Naive B cell (primary cell): ENCODE results near the gene NGEF. TPM values are rescaled to one million over a fixed set of nuclear protein-coding genes. Genes with fewer than 3 reads are reported as not detected.
"Not testable (repeated sequence)": the region's sequence is repeated elsewhere in the genome, so short reads cannot be mapped to it uniquely, and the experiment has no call there.

Experiments used
- ATAC-seq, 2 donors: fragments of 150-1000 bp; cut with Tn5 transposase; 2 replicates each; pipeline ENCODE4 v1.10.0; 2021; ENCODE audit warnings: low read depth in 2 of 2, mild to moderate bottlenecking in 2 of 2, moderate library complexity in 2 of 2
- DNase-seq: peaks from one replicate; pipeline ENCODE4 v3.0.0; 2022
- H3K27ac Mint-ChIP-seq, 6 donors: one replicate each; pipeline ENCODE4 v1.8.0; 2020 to 2022; ENCODE audit warnings: mild to moderate bottlenecking in 6 of 6, mixed read lengths in 6 of 6, moderate library complexity in 5 of 6, inconsistent platforms in 2 of 6
- H3K27me3 Mint-ChIP-seq, 3 donors: one replicate each; pipeline ENCODE4 v1.8.0; 2021 to 2022; ENCODE audit warnings: mixed read lengths in 3 of 3, mild to moderate bottlenecking in 1 of 3
- H3K36me3 Mint-ChIP-seq, 2 donors: one replicate each; pipeline ENCODE4 v1.8.0; 2020 to 2022; ENCODE audit warnings: mixed read lengths in 2 of 2, inconsistent platforms in 1 of 2, mild to moderate bottlenecking in 1 of 2
- H3K4me1 Mint-ChIP-seq, 3 donors: one replicate each; pipeline ENCODE4 v1.8.0; 2020 to 2022; ENCODE audit warnings: mixed read lengths in 3 of 3, inconsistent platforms in 1 of 3, mild to moderate bottlenecking in 1 of 3, moderate library complexity in 1 of 3
- H3K4me3 Mint-ChIP-seq, 8 donors: one replicate each; pipeline ENCODE4 v1.8.0; 2020 to 2022; ENCODE audit warnings: mild to moderate bottlenecking in 8 of 8, mixed read lengths in 8 of 8, moderate library complexity in 8 of 8, inconsistent platforms in 2 of 8
- H3K9me3 Mint-ChIP-seq, 7 donors: one replicate each; pipeline ENCODE4 v1.8.0; 2020 to 2022; ENCODE audit warnings: mixed read lengths in 7 of 7, mild to moderate bottlenecking in 5 of 7, inconsistent platforms in 2 of 7, moderate library complexity in 1 of 7
- polyA plus RNA-seq, 6 donors: library from polyadenylated mRNA; unstranded; fragments of 300-500 nt; fragmentation: Illumina TruSeq; gene quantifications; one replicate each; pipeline ENCODE4 v1.2.3, GENCODE V29; 2021; ENCODE audit warnings: low read depth in 6 of 6

The NGEF gene
- polyA plus RNA-seq, 6 donors from 2014 or later: 0.74 TPM; not detected in 5

DNA sequence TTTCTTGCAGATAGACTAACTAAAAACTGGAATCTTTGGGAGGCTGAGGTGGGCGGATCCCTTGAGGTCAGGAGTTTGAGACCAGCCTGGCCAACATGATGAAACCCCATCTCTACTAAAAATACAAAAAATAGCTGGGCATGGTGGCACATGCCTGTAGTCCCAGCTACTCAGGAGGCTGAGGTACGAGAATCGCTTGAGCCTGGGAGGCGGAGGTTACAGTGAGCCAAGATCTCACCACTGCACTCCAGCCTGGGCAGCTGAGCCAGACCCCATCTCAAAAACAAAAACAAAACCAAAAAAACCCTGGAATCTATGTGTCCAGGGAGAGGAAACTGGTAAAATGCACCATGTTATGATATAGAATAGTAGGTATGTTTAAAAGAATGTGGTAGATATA lies 39.5 kb upstream of the NGEF start:
- H3K27me3 Mint-ChIP-seq: peaks cover 0 to 19% (median 7%) of the 10 kb centered on the region in 3 donors
- ATAC-seq, H3K9me3 Mint-ChIP-seq, H3K4me3 Mint-ChIP-seq, DNase-seq, H3K36me3 Mint-ChIP-seq: not testable (repeated sequence)
- H3K4me1 Mint-ChIP-seq: peaks cover 10 to 17% (median 12%) of the 10 kb centered on the region in 3 donors
- H3K27ac Mint-ChIP-seq: peak overlapping the region in 1 of 6 donors; percentile 51

DNA sequence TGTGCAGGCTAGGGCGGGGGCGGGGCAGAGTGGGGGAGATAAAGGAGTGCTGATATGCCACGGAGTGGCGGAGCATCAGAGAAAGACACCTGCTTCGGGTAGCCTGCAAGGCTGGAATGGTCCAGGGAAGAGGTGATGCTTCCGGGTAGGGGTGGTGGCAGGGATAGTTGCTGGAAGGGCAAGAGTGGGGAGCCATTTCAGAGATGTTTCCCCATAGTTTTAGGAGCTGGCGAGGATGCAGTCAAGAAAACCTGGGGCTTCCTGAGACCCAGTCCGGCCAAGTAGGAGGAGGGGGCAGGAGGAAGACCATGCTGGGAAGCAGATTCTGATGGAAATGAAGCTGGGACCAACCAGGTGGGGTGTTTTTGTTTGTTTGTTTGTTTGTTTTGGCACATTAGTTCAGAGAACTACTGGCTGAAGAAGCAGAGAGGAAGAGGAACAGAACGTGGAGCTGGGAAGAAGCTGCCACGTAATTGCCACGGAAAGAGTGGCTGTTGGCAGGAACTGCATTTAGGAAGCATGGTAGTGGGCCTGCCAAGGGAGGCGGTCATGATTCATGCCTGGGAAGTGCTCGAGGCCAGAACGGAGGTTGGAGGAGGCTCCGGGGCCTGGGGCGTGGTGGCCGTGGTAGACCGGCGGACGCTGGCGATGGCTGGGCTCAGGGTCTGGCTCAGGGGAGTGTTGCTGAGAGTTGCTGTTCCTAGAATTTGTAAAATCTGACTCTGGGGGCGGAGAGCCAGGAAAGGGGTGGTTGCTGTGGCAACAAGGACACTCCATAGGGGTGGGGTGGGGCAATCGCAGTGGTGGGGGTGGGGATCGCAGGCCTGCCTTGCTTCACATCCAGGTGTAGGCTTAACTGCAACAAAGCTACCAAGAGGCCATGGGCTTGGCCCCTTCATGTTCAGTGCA lies 38.4 kb upstream of the NGEF start:
- H3K36me3 Mint-ChIP-seq: no peaks in the 10 kb centered on the region
- peak overlapping the region in 1 of 6 donors; percentile 57 for H3K27ac Mint-ChIP-seq
- no peak for DNase-seq
- no peak overlapping the region for H3K4me3 Mint-ChIP-seq
- H3K27me3 Mint-ChIP-seq: peaks cover 0 to 20% (median 7%) of the 10 kb centered on the region in 3 donors
- no peak for ATAC-seq
- H3K4me1 Mint-ChIP-seq: peaks cover 10 to 17% (median 12%) of the 10 kb centered on the region in 3 donors
- no peaks in the 10 kb centered on the region for H3K9me3 Mint-ChIP-seq

GRCh38 chr2:233049194-233049761 lies 36.2 kb upstream of the NGEF start:
- Mint-ChIP-seq H3K27ac (peak overlapping the region in 1 of 6 donors; percentile 70), H3K9me3 (no peaks in the 10 kb centered on the region), H3K36me3 (no peaks in the 10 kb centered on the region), H3K4me3 (peak overlapping the region in 1 of 8 donors; percentile 30), H3K4me1 (peaks cover 6 to 10% (median 9%) of the 10 kb centered on the region in 3 donors), H3K27me3 (peaks cover 0 to 20% (median 7%) of the 10 kb centered on the region in 3 donors)
- peak; percentile 34 to 44 for ATAC-seq
- DNase-seq: no peak

DNA sequence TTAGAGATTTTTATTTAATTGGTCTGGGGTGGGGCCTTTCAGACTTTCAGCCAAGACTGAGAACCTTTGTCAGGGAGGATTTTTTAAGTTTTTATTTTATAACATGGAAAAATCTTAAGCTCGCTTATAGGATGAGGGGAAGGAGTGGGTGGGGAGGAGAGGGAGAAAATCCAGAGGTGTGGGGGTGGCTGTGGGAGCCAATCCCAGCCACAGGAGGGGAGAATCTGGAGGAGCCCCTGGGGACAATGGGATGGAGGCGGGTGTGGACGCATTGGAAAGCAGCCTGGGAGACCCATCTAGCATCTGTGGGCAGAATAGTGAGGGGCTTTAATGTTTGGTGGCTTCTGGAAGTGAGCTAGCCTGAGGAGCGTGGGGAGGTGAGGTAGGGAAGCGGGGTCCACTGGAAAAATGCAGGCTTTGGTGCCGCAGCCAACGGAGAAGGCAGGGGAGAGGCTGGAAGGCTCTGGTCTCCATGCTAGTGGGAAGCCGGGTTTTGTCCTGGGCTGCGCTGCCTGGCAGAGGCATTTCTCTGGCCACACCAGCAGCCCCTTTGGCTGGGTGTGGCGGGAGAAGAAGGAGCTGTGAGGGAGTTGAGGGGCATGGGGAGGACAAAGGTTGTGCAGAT lies 35.6 kb upstream of the NGEF start:
- H3K4me3 Mint-ChIP-seq: peak overlapping the region in 1 of 8 donors; percentile 30
- H3K36me3 Mint-ChIP-seq: no peaks in the 10 kb centered on the region
- no peak for DNase-seq

DNA sequence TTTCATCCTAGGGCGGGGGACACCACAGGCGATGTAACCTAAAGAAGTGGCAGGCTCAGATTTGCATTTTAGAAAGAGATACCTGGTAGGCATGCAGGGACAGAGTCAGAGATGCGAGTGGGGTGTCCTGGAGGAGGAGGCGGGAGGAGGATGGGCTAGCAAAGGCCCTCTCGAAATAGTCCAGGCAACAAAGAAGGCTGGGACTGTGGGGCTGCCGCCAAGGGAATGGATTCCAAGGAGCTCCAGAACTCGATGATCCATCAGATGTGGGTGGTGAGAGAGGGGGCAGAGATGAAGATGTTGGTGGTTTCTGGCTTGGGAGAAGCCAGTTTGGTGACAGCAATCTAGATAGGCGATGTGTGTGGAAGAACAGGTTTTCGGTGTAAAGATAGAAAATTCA lies 34.6 kb upstream of the NGEF start:
- H3K4me1 Mint-ChIP-seq: peaks cover 0 to 4% (median 3%) of the 10 kb centered on the region in 3 donors
- no peaks in the 10 kb centered on the region for H3K36me3 Mint-ChIP-seq
- ATAC-seq: no peak
- H3K9me3 Mint-ChIP-seq: no peaks in the 10 kb centered on the region
- no peak overlapping the region for H3K4me3 Mint-ChIP-seq
- H3K27ac Mint-ChIP-seq: peak overlapping the region in 3 of 6 donors; percentile 5 to 60 (median 16)
- H3K27me3 Mint-ChIP-seq: peaks cover 4 to 20% (median 12%) of the 10 kb centered on the region in 3 donors
- DNase-seq: no peak

More for the DNA sequence above, 35.6 kb upstream of the NGEF start:
- ATAC-seq: no peak
- Mint-ChIP-seq H3K9me3 (no peaks in the 10 kb centered on the region), H3K27me3 (peaks cover 0 to 20% (median 7%) of the 10 kb centered on the region in 3 donors), H3K4me1 (peaks cover under 1 to 4% (median 4%) of the 10 kb centered on the region in 3 donors), H3K27ac (peak overlapping the region in 1 of 6 donors; percentile 70)

DNA sequence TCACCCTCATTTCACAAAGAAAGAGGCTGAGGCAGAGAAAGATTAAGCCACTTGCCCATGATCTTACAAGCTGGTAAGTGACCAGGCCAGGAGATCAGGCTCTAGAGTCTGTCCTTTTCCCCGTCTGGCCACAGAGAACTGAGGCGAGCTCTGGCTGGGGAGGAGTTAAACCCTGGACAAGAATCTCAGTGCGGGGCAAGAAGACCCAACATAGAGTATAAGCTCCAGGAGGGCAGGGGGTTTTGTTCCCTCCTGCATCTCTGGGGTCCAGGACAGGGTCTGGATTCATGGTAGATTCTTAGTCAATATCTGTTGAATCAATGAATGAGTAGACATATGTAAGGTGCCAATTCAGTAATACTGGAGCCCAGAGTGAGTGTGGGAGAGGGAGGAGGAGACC lies 34.1 kb upstream of the NGEF start:
- DNase-seq (no peak), ATAC-seq (no peak)
- peak overlapping the region in 1 of 6 donors; percentile 60 for H3K27ac Mint-ChIP-seq
- H3K9me3 Mint-ChIP-seq: no peaks in the 10 kb centered on the region
- peaks cover 7 to 20% (median 15%) of the 10 kb centered on the region in 3 donors for H3K27me3 Mint-ChIP-seq
- no peaks in the 10 kb centered on the region for H3K36me3 Mint-ChIP-seq
- no peak overlapping the region for H3K4me3 Mint-ChIP-seq
- H3K4me1 Mint-ChIP-seq: peaks cover 0 to 4% (median 3%) of the 10 kb centered on the region in 3 donors

DNA sequence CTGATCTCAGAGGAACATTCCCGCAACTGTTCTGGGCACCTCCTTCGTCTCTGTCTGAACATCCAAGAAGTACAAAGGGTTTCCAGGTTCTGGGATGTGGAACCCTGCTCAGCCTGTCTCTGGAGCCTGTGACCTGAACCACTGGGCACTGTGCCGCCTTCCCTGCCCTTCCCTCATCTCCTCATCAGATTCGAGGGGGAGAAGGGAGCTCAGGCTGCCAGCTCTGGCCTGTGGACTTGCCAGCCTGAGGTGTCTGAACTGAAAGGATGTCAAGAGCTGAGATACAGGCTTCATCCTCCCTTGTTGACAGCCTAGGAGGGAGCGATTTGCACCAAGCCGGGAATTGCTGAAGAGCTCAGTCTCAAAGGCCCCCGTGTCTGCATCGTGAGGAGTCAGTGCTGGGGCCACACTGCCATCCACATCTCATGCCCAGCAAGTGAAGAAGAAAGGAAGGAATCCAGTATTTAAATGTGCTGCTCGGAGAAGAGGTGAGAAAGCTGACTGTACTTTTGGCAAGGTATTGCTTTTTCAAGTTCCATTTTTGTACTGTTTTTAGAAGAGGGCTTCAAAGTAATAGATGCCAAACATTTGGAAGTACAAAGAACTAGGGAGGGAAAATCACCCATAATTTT lies 32.0 kb upstream of the NGEF start:
- no peaks in the 10 kb centered on the region for H3K36me3 Mint-ChIP-seq
- DNase-seq (no peak), ATAC-seq (no peak)
- peaks cover 9 to 23% (median 10%) of the 10 kb centered on the region in 3 donors for H3K27me3 Mint-ChIP-seq
- no peaks in the 10 kb centered on the region for H3K9me3 Mint-ChIP-seq
- H3K27ac Mint-ChIP-seq: peak overlapping the region in 2 of 6 donors; percentile 3 to 61
- peaks cover 0 to 4% (median 3%) of the 10 kb centered on the region in 3 donors for H3K4me1 Mint-ChIP-seq
- no peak overlapping the region for H3K4me3 Mint-ChIP-seq

GRCh38 chr2:233042549-233042948 lies 29.5 kb upstream of the NGEF start:
- DNase-seq (no peak), ATAC-seq (no peak)
- no peaks in the 10 kb centered on the region for H3K36me3 Mint-ChIP-seq
- no peak overlapping the region for H3K27ac Mint-ChIP-seq
- no peaks in the 10 kb centered on the region for H3K4me1 Mint-ChIP-seq
- H3K27me3 Mint-ChIP-seq: peaks cover 2 to 20% (median 9%) of the 10 kb centered on the region in 3 donors
- no peak overlapping the region for H3K4me3 Mint-ChIP-seq
- no peaks in the 10 kb centered on the region for H3K9me3 Mint-ChIP-seq

DNA sequence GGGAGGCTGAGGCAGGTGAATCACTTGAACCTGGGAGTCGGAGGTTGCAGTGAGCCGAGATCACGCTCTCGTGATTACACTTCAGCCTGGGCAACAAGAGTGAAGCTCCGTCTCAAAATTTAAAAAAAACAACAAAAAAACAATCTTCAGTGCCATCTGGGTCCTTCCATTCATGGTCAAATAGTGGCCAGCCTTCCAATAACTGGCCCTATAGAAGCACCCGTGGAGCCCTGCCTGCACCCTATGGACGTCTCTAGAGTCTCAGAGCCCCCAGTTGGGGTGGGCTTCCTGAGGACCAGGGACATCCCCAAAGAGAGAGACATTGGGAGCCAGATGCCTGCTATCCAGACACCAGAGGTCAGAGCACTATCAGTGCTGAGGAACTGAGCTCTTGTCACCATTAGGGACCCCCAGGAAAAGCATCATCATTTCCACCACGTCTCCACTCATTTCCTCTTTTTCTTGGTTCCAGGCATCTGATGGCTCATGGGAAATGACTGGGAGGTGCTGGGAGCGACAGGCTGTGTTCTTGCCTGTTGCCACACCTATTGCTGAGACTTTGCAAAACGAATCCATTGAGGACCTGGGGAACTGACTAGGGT lies 28.8 kb upstream of the NGEF start:
- H3K27me3 Mint-ChIP-seq: peaks cover 0 to 20% (median 9%) of the 10 kb centered on the region in 3 donors
- H3K27ac Mint-ChIP-seq: no peak overlapping the region
- DNase-seq (no peak), ATAC-seq (no peak)
- no peaks in the 10 kb centered on the region for H3K36me3 Mint-ChIP-seq
- H3K4me1 Mint-ChIP-seq: no peaks in the 10 kb centered on the region
- H3K4me3 Mint-ChIP-seq: no peak overlapping the region
- no peaks in the 10 kb centered on the region for H3K9me3 Mint-ChIP-seq

DNA sequence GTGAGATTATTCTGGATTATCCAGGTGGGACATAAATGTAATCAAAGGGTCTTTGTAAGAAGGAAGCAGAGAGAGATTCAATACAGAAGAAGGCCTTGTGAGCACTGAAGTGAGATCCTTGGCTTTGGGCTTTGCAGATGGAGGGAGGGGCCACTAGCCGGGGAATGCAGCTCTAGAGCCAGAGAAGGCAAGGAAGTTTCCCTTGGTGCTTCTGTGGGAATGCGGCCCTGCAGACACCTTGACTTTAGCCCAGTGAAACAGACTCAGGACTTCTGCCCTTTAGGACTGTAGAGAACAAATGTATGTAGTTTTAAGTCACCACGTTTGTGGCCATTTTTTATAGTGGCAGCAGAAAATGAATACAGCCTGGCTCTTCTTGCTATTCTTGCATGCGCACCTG lies 27.5 kb upstream of the NGEF start:
- H3K4me3 Mint-ChIP-seq: no peak overlapping the region
- no peak for DNase-seq
- ATAC-seq: no peak
- H3K9me3 Mint-ChIP-seq: no peaks in the 10 kb centered on the region
- H3K27ac Mint-ChIP-seq: peak overlapping the region in 1 of 6 donors; percentile 86
- H3K36me3 Mint-ChIP-seq: no peaks in the 10 kb centered on the region
- no peaks in the 10 kb centered on the region for H3K4me1 Mint-ChIP-seq
- H3K27me3 Mint-ChIP-seq: peaks cover 0 to 20% (median 9%) of the 10 kb centered on the region in 3 donors

- no peaks in the 10 kb centered on the region for H3K9me3 Mint-ChIP-seq
- peak overlapping the region in 1 of 6 donors; percentile 9 for H3K27ac Mint-ChIP-seq
- H3K4me1 Mint-ChIP-seq: no peaks in the 10 kb centered on the region
- H3K27me3 Mint-ChIP-seq: peaks cover 0 to 20% (median 9%) of the 10 kb centered on the region in 3 donors
- no peak overlapping the region for H3K4me3 Mint-ChIP-seq
- DNase-seq (no peak), ATAC-seq (no peak)
- H3K36me3 Mint-ChIP-seq: no peaks in the 10 kb centered on the region
Measured at GRCh38 chr2:233039846-233040530, 26.9 kb upstream of the NGEF start.

DNA sequence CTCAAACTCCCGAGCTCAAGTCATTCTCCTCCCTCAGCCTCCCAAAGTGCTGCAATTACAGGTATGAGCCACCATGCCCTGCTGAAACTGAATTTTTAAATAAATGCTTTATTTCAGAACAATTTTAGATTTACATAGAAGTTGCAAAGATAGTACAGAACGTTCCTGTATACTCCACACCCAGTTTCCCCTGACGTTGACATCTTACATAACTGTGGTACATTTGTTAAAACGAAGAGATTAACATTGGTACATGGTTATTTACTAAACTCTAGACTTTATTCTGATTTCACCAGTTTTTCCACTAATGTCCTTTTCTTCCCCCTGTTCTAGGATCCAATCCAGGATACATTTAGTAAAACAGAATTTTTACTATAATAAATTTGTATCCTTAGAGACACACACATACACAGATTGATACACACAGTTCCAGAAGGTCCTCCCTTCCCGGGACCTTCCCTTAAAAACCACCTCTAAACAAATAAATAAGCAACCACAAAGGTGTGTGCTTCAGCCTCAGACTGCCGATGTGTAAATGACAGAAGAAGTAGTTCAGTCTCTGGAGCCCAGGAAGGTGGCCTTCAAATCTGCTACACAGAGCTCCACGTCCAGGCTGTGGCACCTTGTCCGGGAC lies 26.3 kb upstream of the NGEF start:
- Mint-ChIP-seq H3K9me3 (no peaks in the 10 kb centered on the region), H3K4me3 (no peak overlapping the region), H3K27me3 (peaks cover 0 to 20% (median 9%) of the 10 kb centered on the region in 3 donors), H3K4me1 (no peaks in the 10 kb centered on the region), H3K36me3 (no peaks in the 10 kb centered on the region), H3K27ac (no peak overlapping the region)
- no peak for ATAC-seq
- no peak for DNase-seq
